GM12891 (cell line): ENCODE data around the gene DHRSX.

Experiments used
- POLR2A ChIP-seq: IDR thresholded peaks from 2 replicates; pipeline ENCODE4 v1.6.1; 2011; ENCODE audit warnings: low read depth, low read length, control low read depth
- POLR2AphosphoS5 ChIP-seq: IDR thresholded peaks from 2 replicates; pipeline ENCODE4 v1.6.1; 2011; ENCODE audit warnings: low read depth, low read length, control low read depth
- POU2F2 ChIP-seq: IDR thresholded peaks from 2 replicates; pipeline ENCODE4 v1.6.1; 2011; ENCODE audit warnings: low read depth, mild to moderate bottlenecking, control low read depth, low read length, moderate library complexity
- TAF1 ChIP-seq: IDR thresholded peaks from 2 replicates; pipeline ENCODE4 v1.6.1; 2011; ENCODE audit warnings: low read depth, low read length, control low read depth

- no peak for TF ChIP-seq POLR2A
- TF ChIP-seq TAF1: no peak
- no peak for TF ChIP-seq POLR2AphosphoS5
- TF ChIP-seq POU2F2: no peak
These were observed 58.1 kb downstream of the DHRSX start for GRCh38 chrX:2442694-2443093.
